Thoracic aorta (tissue), 2 donors: ENCODE measurements around the gene CFAP52. TPM values are rescaled to one million over a fixed set of nuclear protein-coding genes. Genes with fewer than 3 reads are reported as not detected.

Source experiments
- ATAC-seq: fragments of 150-250 bp; one replicate; pipeline ENCODE4 v1.8.0; 2017; ENCODE audit warnings: low read depth; ENCODE audit not compliant: insufficient number of reproducible peaks, low FRiP score
- DNase-seq: peaks from one replicate; pipeline ENCODE4 v3.0.0-alpha.2; 2020; ENCODE audit warnings: low spot score
- H3K27ac ChIP-seq, 2 donors: fragments of 200-600 bp; sonication (generic); 1 replicate in 1 of 2; 2 replicates in 1 of 2; pipeline ENCODE4 v1.5.1; 2016; ENCODE audit warnings: mild to moderate bottlenecking in 2 of 2, moderate library complexity in 2 of 2
- H3K27me3 ChIP-seq: fragments of 200-600 bp; sonication (generic); replicated peaks from 2 replicates; pipeline ENCODE4 v1.6.0; 2016; ENCODE audit warnings: mild to moderate bottlenecking; ENCODE audit not compliant: insufficient read depth
- H3K36me3 ChIP-seq: fragments of 200-600 bp; sonication (generic); one replicate; pipeline ENCODE4 v1.5.1; 2016
- H3K4me1 ChIP-seq, 2 donors: fragments of 200-600 bp; sonication (generic); 1 replicate in 1 of 2; 2 replicates in 1 of 2; pipeline versions ENCODE4 v1.5.1 to v1.6.0; 2016; ENCODE audit warnings: low read depth in 2 of 2, mild to moderate bottlenecking in 1 of 2; ENCODE audit not compliant: control insufficient read depth in 1 of 2
- H3K4me3 ChIP-seq: fragments of 200-600 bp; sonication (generic); 2 replicates; pipeline ENCODE4 v1.5.1; 2016; ENCODE audit warnings: mild to moderate bottlenecking
- H3K9me3 ChIP-seq: fragments of 200-600 bp; sonication (generic); 2 replicates; pipeline ENCODE4 v1.5.1; 2016
- total RNA-seq, 2 donors: library from RNA; depleted of rRNA; stranded (reverse); fragments of >200 nt; gene quantifications; one replicate each; pipeline versions ENCODE4 v1.1.0 to v1.2.3, GENCODE V29; 2016
- TF ChIP-seq, protein P1 (sequence below): fragments of 200-600 bp; sonication (generic); IDR thresholded peaks from one replicate; pipeline ENCODE4 v1.5.1; 2019; ENCODE audit warnings: antibody characterized with exemption

CFAP52 gene, protein sequence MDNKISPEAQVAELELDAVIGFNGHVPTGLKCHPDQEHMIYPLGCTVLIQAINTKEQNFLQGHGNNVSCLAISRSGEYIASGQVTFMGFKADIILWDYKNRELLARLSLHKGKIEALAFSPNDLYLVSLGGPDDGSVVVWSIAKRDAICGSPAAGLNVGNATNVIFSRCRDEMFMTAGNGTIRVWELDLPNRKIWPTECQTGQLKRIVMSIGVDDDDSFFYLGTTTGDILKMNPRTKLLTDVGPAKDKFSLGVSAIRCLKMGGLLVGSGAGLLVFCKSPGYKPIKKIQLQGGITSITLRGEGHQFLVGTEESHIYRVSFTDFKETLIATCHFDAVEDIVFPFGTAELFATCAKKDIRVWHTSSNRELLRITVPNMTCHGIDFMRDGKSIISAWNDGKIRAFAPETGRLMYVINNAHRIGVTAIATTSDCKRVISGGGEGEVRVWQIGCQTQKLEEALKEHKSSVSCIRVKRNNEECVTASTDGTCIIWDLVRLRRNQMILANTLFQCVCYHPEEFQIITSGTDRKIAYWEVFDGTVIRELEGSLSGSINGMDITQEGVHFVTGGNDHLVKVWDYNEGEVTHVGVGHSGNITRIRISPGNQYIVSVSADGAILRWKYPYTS
- total RNA-seq = not detected

DNA sequence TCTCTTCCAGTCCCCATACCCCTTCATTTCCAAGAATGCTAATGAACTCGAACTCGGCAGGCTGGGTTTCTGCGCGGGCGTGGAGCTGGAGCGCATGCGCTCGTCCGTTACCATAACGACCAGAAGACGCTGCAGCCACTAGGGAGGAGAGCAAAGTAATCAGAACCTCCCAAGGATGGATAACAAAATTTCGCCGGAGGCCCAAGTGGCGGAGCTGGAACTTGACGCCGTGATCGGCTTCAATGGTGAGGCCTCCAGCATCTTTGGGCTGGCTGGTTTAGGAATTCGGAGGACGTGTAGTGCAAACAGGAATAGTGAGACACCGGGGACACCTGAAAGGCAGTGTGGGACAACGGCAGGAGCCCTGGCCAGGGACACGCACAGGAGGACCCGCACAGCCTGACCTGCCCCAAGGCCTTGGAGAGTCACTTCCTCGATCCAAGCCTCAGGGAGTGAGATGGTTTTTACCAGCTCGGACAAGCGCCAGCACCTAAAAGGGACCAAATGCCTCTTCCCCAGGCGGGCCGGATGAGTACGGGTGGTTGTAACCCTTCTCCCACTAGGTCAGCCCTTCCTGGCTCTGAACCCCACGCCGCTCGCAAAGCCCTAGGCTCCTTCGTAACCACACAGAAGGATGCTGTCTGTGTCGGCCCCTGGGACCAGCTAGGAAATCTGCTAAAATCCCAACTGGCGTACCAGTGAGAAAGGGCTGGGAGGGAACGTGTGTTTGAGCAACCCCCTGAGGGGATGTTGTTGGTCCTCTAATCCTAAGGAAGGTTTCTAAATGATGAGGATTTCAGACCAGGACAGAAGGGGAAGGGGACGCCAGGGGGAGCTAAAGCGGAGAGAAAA, at the start of gene CFAP52:
CFAP52 (plus strand) TSS at position 122 of the 852 bp plus-strand sequence; CDS start at position 176, 54 bp downstream.
- DNase-seq = peak; percentile 45
- TF ChIP-seq, protein P1, sequence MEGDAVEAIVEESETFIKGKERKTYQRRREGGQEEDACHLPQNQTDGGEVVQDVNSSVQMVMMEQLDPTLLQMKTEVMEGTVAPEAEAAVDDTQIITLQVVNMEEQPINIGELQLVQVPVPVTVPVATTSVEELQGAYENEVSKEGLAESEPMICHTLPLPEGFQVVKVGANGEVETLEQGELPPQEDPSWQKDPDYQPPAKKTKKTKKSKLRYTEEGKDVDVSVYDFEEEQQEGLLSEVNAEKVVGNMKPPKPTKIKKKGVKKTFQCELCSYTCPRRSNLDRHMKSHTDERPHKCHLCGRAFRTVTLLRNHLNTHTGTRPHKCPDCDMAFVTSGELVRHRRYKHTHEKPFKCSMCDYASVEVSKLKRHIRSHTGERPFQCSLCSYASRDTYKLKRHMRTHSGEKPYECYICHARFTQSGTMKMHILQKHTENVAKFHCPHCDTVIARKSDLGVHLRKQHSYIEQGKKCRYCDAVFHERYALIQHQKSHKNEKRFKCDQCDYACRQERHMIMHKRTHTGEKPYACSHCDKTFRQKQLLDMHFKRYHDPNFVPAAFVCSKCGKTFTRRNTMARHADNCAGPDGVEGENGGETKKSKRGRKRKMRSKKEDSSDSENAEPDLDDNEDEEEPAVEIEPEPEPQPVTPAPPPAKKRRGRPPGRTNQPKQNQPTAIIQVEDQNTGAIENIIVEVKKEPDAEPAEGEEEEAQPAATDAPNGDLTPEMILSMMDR = peak; percentile 57

DNA sequence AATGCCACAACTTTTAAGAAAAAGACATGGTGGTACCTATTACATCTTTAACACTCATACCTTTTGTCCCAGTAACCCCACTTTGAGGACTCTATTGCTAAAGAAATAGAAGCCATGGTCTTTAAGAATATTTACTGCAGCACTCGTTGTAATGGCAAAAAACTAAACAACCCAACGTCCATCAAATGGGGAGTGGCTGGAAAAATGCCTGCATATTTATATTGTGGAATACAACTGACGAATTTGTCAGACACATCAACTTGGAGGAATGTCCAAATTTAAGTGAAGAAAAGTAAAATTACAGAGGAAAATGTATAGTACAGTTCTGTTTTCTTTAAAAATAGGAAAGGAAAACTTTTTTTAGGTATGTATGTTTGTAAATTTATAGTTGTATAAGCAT, 48.7 kb upstream of the CFAP52 start:
- no peak overlapping the region for H3K27ac ChIP-seq
- H3K4me1 ChIP-seq = no peaks in the 10 kb centered on the region
- no peak overlapping the region for H3K4me3 ChIP-seq
- no peaks in the 10 kb centered on the region for H3K9me3 ChIP-seq
- TF ChIP-seq, protein P1 = no peak
- no peaks in the 10 kb centered on the region for H3K27me3 ChIP-seq
- no peaks in the 10 kb centered on the region for H3K36me3 ChIP-seq
- DNase-seq (no peak), ATAC-seq (no peak)

More for the DNA sequence above, at the start of gene CFAP52:
- Histone ChIP-seq H3K27ac (peak within 1 kb of the TSS; percentile 1 to 20), H3K4me1 (peaks cover 12 to 20% of the 10 kb centered on the region in 2 donors), H3K4me3 (peak within 1 kb of the TSS; percentile 80), H3K27me3 (no peaks in the 10 kb centered on the region), H3K36me3 (no peaks in the 10 kb centered on the region), H3K9me3 (no peaks in the 10 kb centered on the region)
- peak; percentile 75 for ATAC-seq

DNA sequence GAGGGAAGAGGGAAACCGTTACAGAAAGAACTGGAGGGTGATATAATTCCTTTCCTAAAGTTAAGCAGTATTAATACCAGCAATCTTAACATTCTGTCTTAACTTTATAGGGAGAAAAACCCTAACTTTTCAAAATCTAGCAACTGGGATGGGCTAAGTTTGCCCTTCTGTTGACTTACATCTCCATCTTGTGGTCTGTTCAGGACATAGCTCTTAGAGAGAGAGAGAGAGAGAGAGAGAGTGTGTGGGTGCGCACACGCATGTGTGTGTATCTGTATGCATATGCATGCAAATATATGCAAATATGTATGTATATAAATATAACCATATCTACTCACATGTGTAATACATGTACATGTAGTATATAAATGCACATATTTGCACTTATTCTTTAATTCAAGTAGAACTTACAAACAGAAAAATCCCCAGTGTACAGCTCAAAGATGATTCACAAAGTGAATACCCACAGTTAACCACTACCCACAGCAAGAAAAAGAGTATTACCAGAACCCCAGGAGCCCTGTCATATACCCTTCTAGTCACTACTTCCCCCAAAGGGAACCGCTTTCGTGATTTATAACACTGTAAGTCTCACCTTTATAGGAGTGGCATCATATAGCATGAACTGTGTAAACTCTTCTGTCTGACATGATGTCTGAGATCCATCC, 47.3 kb upstream of the CFAP52 start:
- DNase-seq (no peak), ATAC-seq (no peak)
- no peak overlapping the region for H3K4me3 ChIP-seq

DNA sequence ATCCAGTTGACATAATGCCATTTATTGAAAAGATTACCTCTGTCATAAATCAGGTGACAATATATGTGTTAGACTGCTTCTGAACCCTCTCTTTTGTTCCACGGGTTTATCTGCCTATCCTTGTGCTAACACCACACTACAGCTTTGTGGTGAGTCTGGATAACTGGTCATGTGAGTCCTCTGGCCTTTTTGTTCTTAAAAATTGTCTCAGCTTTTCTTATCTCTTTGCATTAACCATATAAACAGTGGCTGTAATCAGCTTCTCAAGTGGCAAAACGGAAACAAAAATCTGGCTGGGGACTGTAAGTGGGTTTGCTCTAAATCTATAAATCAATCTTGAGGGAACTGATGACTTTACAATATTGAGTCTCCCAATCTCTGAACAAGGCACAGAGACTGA, 45.4 kb upstream of the CFAP52 start:
- H3K27ac ChIP-seq = no peak overlapping the region
- H3K27me3 ChIP-seq = no peaks in the 10 kb centered on the region
- H3K4me3 ChIP-seq = no peak overlapping the region
- TF ChIP-seq, protein P1 = no peak
- ATAC-seq (no peak), DNase-seq (no peak)
- H3K9me3 ChIP-seq = no peaks in the 10 kb centered on the region
- no peaks in the 10 kb centered on the region for H3K36me3 ChIP-seq
- peaks cover 0 to 3% of the 10 kb centered on the region in 2 donors for H3K4me1 ChIP-seq

More for the DNA sequence above, 47.3 kb upstream of the CFAP52 start:
- no peaks in the 10 kb centered on the region for H3K9me3 ChIP-seq
- H3K27ac ChIP-seq = no peak overlapping the region
- H3K4me1 ChIP-seq = no peaks in the 10 kb centered on the region
- no peaks in the 10 kb centered on the region for H3K27me3 ChIP-seq
- TF ChIP-seq, protein P1 = peak; percentile 22
- no peaks in the 10 kb centered on the region for H3K36me3 ChIP-seq
